SK-N-SH treated with all-trans-retinoic acid at 6 μM for 48 hours (cell line): ENCODE results near the gene CLDN15.

ENCODE experiments used
- ATAC-seq: fragments of 200-7000 bp; cut with Tn5 transposase; 3 replicates; pipeline ENCODE4 v1.9.1; 2020; ENCODE audit warnings: mild to moderate bottlenecking, moderate library complexity
- ARNTL ChIP-seq: fragments of 450-650 bp; formaldehyde crosslinking; IDR thresholded peaks from 2 replicates; pipeline ENCODE4 v1.5.0; 2020; ENCODE audit warnings: low read depth, mild to moderate bottlenecking, moderate library complexity, borderline replicate concordance
- BACH2 ChIP-seq: fragments of 250-450 bp; sonication (Bioruptor Pico); IDR thresholded peaks from 2 replicates; pipeline ENCODE4 v1.9.0; 2021; ENCODE audit warnings: mild to moderate bottlenecking, borderline replicate concordance
- CREB5 ChIP-seq: fragments of 250-450 bp; sonication (Bioruptor Pico); IDR thresholded peaks from 2 replicates; pipeline ENCODE4 v1.5.1; 2020; ENCODE audit warnings: low read depth, mild to moderate bottlenecking, moderate library complexity
- CSDC2 ChIP-seq: fragments of 250-450 bp; sonication (Bioruptor Pico); IDR thresholded peaks from 2 replicates; pipeline ENCODE4 v1.5.0; 2020; ENCODE audit warnings: mild to moderate bottlenecking, moderate library complexity
- CSRNP3 ChIP-seq: fragments of 250-450 bp; sonication (Bioruptor Pico); IDR thresholded peaks from 2 replicates; pipeline ENCODE4 v1.5.1; 2021; ENCODE audit warnings: mild to moderate bottlenecking, moderate library complexity
- ESRRG ChIP-seq: fragments of 250-450 bp; sonication (Bioruptor Pico); IDR thresholded peaks from 2 replicates; pipeline ENCODE4 v1.6.1; 2021; ENCODE audit warnings: mild to moderate bottlenecking
- ISL1 ChIP-seq: fragments of 250-450 bp; sonication (Bioruptor Pico); IDR thresholded peaks from 2 replicates; pipeline ENCODE4 v2.1.2; 2022; ENCODE audit warnings: mild to moderate bottlenecking, moderate library complexity
- OSR1 ChIP-seq: fragments of 250-450 bp; sonication (Bioruptor Pico); IDR thresholded peaks from 2 replicates; pipeline ENCODE4 v1.8.0; 2022; ENCODE audit warnings: moderate library complexity, mild to moderate bottlenecking, inconsistent platforms
- PATZ1 ChIP-seq: fragments of 250-450 bp; sonication (Bioruptor Pico); IDR thresholded peaks from 2 replicates; pipeline ENCODE4 v1.8.0; 2020; ENCODE audit warnings: mild to moderate bottlenecking, moderate library complexity, borderline replicate concordance
- POU6F1 ChIP-seq: fragments of 250-450 bp; sonication (Bioruptor Pico); IDR thresholded peaks from 2 replicates; pipeline ENCODE4 v1.8.0; 2021; ENCODE audit warnings: low read depth, mild to moderate bottlenecking, moderate library complexity, borderline replicate concordance
- PPARA ChIP-seq: fragments of 250-450 bp; sonication (Bioruptor Pico); IDR thresholded peaks from 2 replicates; pipeline ENCODE4 v1.5.0; 2020; ENCODE audit warnings: mild to moderate bottlenecking, borderline replicate concordance
- SNAI2 ChIP-seq: fragments of 250-450 bp; sonication (Bioruptor Pico); IDR thresholded peaks from 2 replicates; pipeline ENCODE4 v1.5.0; 2020; ENCODE audit warnings: mild to moderate bottlenecking, moderate library complexity
- TOX ChIP-seq: fragments of 250-450 bp; sonication (Bioruptor Pico); IDR thresholded peaks from 2 replicates; pipeline ENCODE4 v1.8.0; 2021; ENCODE audit warnings: mild to moderate bottlenecking, moderate library complexity, borderline replicate concordance
- TSHZ2 ChIP-seq: fragments of 250-450 bp; sonication (Bioruptor Pico); IDR thresholded peaks from 2 replicates; pipeline ENCODE4 v1.5.0; 2020; ENCODE audit warnings: mild to moderate bottlenecking, moderate library complexity
- ZC3H10 ChIP-seq: fragments of 250-450 bp; sonication (Bioruptor Pico); IDR thresholded peaks from 2 replicates; pipeline ENCODE4 v1.5.1; 2021; ENCODE audit warnings: mild to moderate bottlenecking, moderate library complexity
- ZFP3 ChIP-seq: fragments of 250-450 bp; sonication (Bioruptor Pico); IDR thresholded peaks from 2 replicates; pipeline ENCODE4 v1.5.0; 2020; ENCODE audit warnings: mild to moderate bottlenecking, moderate library complexity
- ZNF565 ChIP-seq: fragments of 450-650 bp; formaldehyde crosslinking; conservative IDR thresholded peaks from 2 replicates; pipeline ENCODE4 v1.5.0; 2020; ENCODE audit warnings: low read depth, mild to moderate bottlenecking, moderate library complexity
- ZNF70 ChIP-seq: fragments of 450-650 bp; formaldehyde crosslinking; IDR thresholded peaks from 2 replicates; pipeline ENCODE4 v1.5.0; 2020; ENCODE audit warnings: mild to moderate bottlenecking, moderate library complexity
- ZNF8 ChIP-seq: fragments of 450-650 bp; formaldehyde crosslinking; IDR thresholded peaks from 2 replicates; pipeline ENCODE4 v1.5.0; 2020; ENCODE audit warnings: mild to moderate bottlenecking, moderate library complexity

Gene CLDN15

GRCh38 chr7:101277155-101277554, 39.6 kb upstream of the CLDN15 start (continued):
- no peak for TF ChIP-seq CSRNP3 (CRISPR knock-in tag)
- TF ChIP-seq OSR1 (CRISPR knock-in tag) = no peak

GRCh38 chr7:101273206-101273605, 35.6 kb upstream of the CLDN15 start:
- TF ChIP-seq ARNTL (CRISPR knock-in tag) (no peak), BACH2 (CRISPR knock-in tag) (no peak), CREB5 (CRISPR knock-in tag) (no peak), ZC3H10 (CRISPR knock-in tag) (no peak), ZNF8 (CRISPR knock-in tag) (no peak), ZFP3 (CRISPR knock-in tag) (no peak), ISL1 (no peak), PPARA (CRISPR knock-in tag) (no peak), TOX (CRISPR knock-in tag) (no peak), OSR1 (CRISPR knock-in tag) (no peak), ZNF565 (CRISPR knock-in tag) (no peak), CSDC2 (no peak), CSRNP3 (CRISPR knock-in tag) (no peak), ESRRG (CRISPR knock-in tag) (no peak), ZNF70 (CRISPR knock-in tag) (no peak), POU6F1 (no peak), TSHZ2 (CRISPR knock-in tag) (no peak)
- ATAC-seq = no peak

GRCh38 chr7:101271021-101271420, 33.4 kb upstream of the CLDN15 start:
- TF ChIP-seq TSHZ2 (CRISPR knock-in tag) = no peak
- no peak for TF ChIP-seq TOX (CRISPR knock-in tag)
- no peak for TF ChIP-seq SNAI2 (CRISPR knock-in tag)
- no peak for TF ChIP-seq ZNF70 (CRISPR knock-in tag)
- TF ChIP-seq ISL1 = no peak
- TF ChIP-seq PATZ1 (CRISPR knock-in tag) = no peak
- ATAC-seq = no peak
